HG02973 (cell line): ENCODE data around the gene MAN1B1.

Experiments
- ATAC-seq: cut with Tn5 transposase; IDR thresholded peaks from one replicate; pipeline ENCODE4 v1.9.1; 2021; ENCODE audit warnings: moderate library complexity; ENCODE audit not compliant: unreplicated experiment

MAN1B1 gene

DNA sequence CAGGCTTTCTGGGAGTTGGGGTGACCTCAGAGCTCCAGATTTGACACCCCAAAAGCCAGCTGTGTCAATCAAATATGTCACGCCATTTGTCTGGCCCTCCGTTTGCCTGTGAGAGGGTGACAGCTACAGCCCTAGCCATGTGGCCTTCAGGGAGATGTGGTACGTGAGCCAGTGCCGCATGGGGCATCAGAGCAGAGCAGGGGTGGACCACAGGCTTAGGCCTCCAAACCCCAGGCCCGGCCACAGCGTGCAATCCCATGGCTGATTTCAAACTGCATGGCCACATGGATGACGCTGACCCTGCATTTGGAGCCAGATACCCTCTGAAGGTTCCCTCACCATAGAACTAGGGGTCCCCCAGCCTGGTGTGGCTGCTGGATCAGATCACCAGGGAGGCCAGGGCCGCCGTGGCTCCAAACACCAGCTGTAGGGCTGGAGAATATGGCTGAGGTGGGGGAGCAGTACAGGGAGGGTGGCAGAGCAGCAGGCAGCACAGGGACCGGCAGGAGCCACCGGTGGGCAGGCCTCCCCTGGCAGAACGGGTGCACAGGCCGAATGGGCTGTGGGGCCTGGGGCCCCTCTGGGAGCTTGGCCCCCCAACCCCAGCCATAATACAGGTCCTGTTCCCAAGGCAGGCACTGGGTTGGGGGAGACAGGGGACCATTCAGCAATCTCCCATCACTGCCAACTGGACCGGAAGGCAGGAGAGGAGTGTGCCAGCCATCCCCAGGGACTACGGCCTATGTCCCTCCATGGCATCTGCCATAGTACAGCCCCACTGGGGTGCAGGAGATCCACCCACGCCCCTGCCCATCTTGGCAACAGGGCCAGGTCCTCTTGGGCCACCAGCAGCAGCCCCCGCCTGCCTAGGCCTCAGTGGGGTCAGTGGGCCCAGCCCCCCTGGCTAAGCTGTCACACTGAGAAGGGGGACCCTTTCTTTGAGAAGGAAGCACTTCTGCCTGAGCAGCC lies 18.0 kb upstream of the MAN1B1 start:
- no peak for ATAC-seq

- no peak for ATAC-seq
Observed at GRCh38 chr9:137069508-137070091, 17.2 kb upstream of the MAN1B1 start.

- peak; percentile 59 for ATAC-seq
Observed at GRCh38 chr9:137070201-137070905, 16.4 kb upstream of the MAN1B1 start, which contains the start of gene SAPCD2. TSS of gene SAPCD2 (minus strand) at chr9:137070557. CDS start at chr9:137070460, 97 bp downstream.

DNA sequence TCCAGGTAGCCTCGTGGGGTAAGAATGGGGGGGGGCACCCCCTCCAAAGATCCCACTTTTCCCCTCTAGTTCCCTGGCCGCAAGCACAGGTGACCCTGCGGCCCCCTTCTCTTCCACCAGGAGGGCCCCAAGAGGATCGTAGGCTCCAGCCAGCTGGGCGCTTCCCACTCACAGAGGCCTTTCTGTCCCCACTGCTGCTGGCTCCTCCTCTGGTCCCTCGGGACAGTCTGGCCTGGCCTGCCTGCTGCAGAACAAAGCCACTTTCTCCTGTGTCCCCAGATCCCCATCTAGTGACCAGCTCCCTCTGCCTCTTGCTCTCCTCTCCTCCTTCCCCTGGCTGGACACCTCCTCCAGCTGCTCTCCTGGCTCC lies 15.9 kb upstream of the MAN1B1 start:
- peak; percentile 7 for ATAC-seq

DNA sequence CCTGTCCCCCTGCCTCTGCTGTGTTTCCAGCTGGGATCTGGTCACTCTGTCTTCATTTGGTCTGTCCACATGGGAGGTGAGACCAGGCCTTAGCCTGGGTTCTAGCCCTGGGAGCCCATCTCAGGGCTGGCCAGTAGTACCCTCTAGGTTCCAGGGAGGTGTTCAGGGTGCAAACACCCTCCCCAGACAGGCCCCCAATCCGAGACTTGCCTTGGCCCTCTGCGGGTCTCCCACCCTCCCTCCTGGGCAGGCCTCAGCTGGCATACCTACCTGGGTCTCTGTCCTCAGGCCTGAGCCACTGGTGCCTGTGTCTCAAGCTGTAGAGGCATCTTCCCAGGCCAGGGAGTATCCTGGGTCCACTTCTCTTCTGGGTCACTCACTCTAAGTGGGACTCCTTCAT lies 15.5 kb upstream of the MAN1B1 start:
- ATAC-seq, result no peak

- no peak for ATAC-seq
Observed at GRCh38 chr9:137073992-137074399, 12.8 kb upstream of the MAN1B1 start.

DNA sequence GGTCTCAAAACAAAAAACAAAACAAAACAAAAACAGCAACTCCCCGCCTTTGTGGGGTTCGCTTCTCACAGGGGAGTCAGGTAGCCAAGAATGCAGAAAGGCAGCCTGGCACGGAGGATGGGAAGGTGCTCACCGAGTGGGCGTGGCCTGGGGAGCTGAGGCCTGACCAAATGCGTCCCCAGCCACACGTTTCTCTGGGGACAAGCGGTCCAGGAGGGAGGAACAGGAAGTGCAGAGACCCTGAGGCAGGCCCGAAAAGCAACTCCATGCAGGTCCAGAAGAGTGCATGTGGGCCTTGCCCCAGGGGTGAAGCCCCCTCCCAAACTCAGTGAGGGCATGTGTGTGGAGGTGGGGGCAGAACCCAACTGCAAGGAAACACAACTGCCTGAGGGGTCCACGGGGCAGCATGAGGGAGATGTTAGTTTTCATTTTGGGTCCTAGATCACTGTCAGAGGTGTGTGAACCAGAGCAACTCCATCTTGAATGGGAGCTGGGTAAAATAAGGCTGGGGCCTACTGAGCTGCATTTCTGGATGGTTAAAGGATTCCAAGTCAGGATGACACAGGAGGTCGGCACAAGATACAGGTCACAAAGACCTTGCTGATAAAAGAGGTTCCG lies 12.0 kb upstream of the MAN1B1 start:
- no peak for ATAC-seq

DNA sequence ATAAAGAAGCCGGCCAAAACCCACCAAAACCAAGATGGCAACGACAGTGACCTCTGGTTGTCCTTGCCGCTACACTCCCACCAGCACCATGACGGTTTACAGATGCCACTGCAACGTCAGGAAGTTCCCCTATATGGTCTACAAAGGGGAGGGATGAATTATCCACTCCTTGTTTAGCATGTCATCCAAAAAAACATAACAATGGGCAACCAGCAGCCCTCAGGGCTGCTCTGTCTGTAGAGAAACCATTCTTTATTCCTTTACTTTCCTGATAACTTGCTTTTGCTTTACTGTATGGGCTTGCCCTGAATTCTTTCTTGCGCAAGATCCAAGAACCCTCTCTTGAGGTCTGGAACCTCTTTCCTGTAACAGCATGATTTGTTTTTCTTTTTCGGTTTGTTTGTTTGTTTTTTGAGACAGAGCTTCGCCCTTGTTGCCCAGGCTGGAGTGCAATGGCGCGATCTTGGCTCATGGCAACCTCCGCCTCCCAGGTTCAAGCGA lies 11.5 kb upstream of the MAN1B1 start:
- ATAC-seq, result no peak

- ATAC-seq, result no peak
Observed at GRCh38 chr9:137076636-137077009, 10.2 kb upstream of the MAN1B1 start.

GRCh38 chr9:137077010-137077747 lies 9.6 kb upstream of the MAN1B1 start, which contains the start of gene UAP1L1:
TSS of gene UAP1L1 (plus strand) at chr9:137077517. CDS start at chr9:137077533, 16 bp downstream.
- no peak for ATAC-seq

- ATAC-seq, result no peak
Observed at GRCh38 chr9:137077758-137078693, 8.8 kb upstream of the MAN1B1 start.

DNA sequence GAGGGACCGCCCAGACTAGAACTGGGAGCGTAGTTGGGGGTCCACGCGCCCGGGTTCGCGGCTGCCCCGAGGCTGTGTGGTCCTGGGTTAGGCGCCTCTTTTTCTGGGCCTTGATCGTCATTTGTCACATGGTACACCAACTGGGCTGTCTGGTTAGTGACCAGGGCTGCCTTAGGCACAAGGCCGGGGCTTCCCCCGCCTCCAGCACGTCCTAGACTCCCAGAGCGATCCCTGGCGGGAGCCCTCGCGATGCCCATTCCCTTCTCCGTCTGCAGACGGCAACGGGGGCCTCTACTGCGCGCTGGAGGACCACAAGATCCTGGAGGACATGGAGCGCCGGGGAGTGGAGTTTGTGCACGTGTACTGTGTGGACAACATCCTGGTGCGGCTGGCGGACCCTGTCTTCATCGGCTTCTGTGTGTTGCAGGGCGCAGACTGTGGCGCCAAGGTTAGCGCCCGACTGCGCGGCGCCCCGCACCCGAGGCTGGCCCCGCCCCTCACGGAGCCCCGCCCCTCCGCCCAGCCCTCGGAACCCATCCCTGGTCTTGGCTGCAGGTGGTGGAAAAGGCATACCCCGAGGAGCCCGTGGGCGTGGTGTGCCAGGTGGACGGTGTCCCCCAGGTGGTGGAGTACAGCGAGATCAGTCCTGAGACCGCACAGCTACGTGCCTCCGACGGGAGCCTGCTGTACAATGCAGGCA lies 7.9 kb upstream of the MAN1B1 start:
- ATAC-seq, result no peak

GRCh38 chr9:137079401-137079787 lies 7.4 kb upstream of the MAN1B1 start:
- ATAC-seq, result no peak

DNA sequence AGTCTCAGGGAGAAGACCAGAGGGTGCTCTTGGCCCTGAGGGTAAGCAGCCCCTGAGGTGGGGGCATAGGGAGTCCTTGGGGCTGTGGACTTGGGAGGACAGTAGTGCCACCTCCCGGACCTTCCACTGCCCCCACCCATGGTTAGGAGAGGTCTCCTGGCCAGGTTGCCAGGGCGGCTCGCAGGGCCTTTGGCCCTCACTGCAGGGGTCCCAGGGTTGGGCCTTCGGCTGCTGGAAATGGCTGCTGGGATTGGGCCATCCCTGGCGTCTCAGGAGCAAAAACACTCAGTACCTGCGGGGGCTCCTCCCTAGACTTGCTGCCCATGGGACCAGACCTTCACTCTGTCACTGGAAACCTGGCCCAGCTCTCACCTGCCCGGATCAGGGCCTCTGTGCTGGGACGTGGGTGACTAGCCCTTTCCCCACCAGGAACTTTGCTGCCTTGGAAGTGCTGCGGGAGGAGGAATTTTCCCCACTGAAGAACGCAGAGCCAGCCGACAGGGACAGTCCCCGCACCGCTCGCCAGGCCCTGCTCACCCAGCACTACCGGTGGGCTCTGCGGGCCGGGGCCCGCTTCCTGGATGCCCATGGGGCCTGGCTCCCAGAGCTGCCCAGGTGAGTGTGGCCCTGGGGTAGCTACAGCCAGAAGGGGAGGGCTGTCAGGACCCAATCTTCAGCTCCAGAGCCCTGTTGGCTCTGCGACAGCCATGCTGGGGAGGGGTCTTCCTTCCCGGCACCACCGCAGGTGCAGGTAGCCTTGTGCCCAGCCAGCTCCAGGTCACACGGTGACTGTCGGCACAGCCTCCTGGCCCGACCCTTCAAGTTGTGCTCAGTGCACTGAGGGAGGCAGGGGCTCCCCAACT lies 6.3 kb upstream of the MAN1B1 start:
- no peak for ATAC-seq

GRCh38 chr9:137082222-137082924 lies 4.4 kb upstream of the MAN1B1 start:
- no peak for ATAC-seq

GRCh38 chr9:137082925-137083290 lies 3.9 kb upstream of the MAN1B1 start:
- no peak for ATAC-seq

DNA sequence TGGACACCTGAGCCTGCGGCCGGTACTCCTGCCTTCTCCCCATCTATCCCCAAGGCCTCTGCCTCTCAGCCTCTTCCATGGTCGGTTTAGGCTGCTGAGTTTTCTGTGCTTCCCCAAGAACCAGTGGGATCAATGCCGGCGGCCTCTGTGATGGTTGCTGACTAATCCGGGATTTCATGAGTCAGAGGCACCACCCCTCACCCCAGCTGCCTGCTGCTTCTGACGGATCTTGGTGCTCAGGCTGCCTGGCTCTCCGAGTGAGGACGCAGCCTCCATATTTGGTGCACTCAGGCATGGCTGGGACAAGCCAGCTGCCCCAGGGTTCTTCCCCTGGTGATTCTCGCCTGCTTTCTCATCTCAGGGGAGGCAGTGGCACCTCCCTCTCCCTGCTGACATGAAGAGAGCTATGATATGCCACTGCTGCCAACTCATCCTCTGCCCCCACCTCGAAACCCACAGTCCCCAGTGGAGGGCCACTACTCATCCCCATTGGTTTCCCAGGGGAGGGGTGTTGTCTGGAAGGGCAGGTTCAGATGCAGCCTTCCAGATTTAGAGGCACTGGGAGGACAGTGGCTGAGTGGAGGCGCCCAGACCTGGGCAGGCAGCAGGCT lies 3.3 kb upstream of the MAN1B1 start:
- ATAC-seq, result no peak
